ENCODE data around the gene PDE6D.
A peak's percentile ranks its signal among the peaks of the same experiment; 100 is the strongest.

- TF ChIP-seq EZH2 (IDR thresholded peaks at IDR 0.05; ENCODE audit: low read length, unreplicated experiment) (no peak), CTCF (conservative IDR thresholded peaks at IDR 0.05; ENCODE audit: low read depth, low read length) (peak; percentile 90)
Observed at GRCh38 chr2:231713730-231714638, 67.1 kb downstream of the PDE6D start.

All from PC-3 (cell line).